ENCODE measurements around the gene UBALD2. TPM values are rescaled to one million over a fixed set of nuclear protein-coding genes. Genes with fewer than 3 reads are reported as not detected.
"Not testable (repeated sequence)": the region's sequence is repeated elsewhere in the genome, so short reads cannot be mapped to it uniquely, and the experiment has no call there.

UBALD2 gene
- total RNA-seq, 1 donor from 2014 or later = 13.2 TPM

DNA sequence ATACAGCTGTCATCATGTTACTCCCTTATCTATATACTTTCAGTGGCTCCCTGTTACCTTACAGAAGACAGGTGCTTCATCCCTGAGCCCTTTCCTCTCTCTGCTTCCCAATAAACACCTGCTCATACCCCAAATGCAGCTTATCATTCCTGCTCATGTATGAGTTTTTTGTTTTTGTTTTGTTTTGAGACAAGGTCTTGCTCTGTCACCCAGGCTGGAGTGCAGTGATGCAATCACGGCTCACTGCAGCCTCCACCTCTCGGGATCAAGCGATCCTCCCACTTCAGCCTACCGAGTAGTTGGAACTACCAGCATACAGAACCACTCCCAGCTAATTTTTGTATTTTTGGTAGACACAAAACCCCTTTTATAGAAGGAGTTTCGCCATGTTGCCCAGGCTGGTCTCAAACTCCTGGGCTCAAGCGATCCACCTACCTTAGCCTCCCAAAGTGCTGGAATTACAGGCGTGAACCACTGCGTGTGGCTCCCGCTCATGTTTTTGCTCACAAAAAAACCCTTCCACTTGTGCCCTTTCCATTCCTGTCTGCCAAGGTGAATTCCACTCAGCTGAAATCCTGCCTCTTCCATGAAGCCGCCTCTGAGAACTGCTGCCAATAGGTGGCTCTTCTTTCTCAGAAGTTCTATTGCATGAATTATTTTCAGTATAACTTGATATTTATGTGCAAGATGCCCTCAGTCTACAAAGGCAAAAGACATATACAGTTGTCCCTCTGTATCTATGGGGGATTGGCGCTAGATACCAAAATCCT lies 16.9 kb upstream of the UBALD2 start:
- Mint-ChIP-seq H3K27me3 (ENCODE audit: low read depth) (peaks cover 12% of the 10 kb centered on the region), H3K4me3 (ENCODE audit: unreplicated experiment) (no peak overlapping the region), H3K4me1 (ENCODE audit: low read depth) (peaks cover 17% of the 10 kb centered on the region), H3K9me3 (ENCODE audit: low read depth) (no peaks in the 10 kb centered on the region), H3K36me3 (ENCODE audit: low read depth) (no peaks in the 10 kb centered on the region), H3K27ac (ENCODE audit: unreplicated experiment) (no peak overlapping the region)
- peak; percentile 21 for DNase-seq (ENCODE audit: low spot score)
- TF ChIP-seq, protein P1, sequence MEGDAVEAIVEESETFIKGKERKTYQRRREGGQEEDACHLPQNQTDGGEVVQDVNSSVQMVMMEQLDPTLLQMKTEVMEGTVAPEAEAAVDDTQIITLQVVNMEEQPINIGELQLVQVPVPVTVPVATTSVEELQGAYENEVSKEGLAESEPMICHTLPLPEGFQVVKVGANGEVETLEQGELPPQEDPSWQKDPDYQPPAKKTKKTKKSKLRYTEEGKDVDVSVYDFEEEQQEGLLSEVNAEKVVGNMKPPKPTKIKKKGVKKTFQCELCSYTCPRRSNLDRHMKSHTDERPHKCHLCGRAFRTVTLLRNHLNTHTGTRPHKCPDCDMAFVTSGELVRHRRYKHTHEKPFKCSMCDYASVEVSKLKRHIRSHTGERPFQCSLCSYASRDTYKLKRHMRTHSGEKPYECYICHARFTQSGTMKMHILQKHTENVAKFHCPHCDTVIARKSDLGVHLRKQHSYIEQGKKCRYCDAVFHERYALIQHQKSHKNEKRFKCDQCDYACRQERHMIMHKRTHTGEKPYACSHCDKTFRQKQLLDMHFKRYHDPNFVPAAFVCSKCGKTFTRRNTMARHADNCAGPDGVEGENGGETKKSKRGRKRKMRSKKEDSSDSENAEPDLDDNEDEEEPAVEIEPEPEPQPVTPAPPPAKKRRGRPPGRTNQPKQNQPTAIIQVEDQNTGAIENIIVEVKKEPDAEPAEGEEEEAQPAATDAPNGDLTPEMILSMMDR (IDR thresholded peaks at IDR 0.05) = peak; percentile 49

DNA sequence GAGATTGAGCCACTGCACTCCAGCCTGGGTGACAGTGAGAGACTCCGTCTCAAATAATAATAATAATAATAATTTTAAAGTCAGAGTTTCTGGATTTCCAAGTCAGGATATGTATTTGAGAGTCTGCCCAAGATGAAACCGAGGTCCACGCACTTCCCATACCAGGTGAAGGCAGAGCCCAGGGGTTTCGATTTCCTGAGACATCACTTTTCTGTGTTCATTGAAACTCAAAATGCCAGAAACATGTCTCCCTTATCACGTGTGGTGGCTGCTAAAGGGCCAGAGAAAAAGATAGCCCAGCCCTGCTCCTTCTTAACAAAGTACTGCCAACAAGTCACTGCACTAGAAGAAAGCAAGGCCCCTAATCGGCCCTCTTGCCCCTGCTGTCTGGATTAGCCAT lies 15.0 kb upstream of the UBALD2 start:
- Mint-ChIP-seq H3K27ac (ENCODE audit: unreplicated experiment) (no peak overlapping the region), H3K4me3 (ENCODE audit: unreplicated experiment) (no peak overlapping the region), H3K4me1 (ENCODE audit: low read depth) (peaks cover 17% of the 10 kb centered on the region), H3K27me3 (ENCODE audit: low read depth) (peaks cover 6% of the 10 kb centered on the region), H3K9me3 (ENCODE audit: low read depth) (no peaks in the 10 kb centered on the region), H3K36me3 (ENCODE audit: low read depth) (no peaks in the 10 kb centered on the region)
- DNase-seq (ENCODE audit: low spot score) = peak; percentile 17
- TF ChIP-seq, protein P1 (IDR thresholded peaks at IDR 0.05) = no peak

DNA sequence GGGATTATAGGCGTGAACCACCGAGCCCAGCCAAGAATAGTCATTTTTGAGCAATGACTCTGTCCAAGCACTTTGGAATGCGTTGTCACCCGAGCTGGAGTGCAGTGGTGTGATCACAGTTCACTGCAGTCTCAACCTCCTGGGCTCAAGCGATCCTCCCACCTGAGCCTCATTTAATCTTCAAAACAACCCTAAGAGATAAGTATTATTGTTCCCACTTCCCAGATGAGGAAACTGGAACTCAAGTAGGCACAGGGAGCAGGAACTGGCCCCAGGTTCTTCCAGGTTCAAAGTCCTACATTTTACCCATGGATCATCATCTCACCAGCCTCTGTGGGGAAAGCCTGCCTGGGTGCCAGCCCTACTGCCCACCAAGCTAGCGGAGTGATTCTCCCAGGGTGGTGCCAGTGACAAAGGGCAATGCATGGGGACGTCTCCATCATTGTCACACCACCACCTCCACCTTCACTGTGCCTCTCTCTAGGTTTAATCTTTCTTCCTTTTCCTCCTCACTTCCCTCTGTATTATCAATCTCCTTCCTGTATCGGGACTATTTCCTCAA lies 13.6 kb upstream of the UBALD2 start:
- H3K9me3 Mint-ChIP-seq (ENCODE audit: low read depth) = no peaks in the 10 kb centered on the region
- DNase-seq (ENCODE audit: low spot score) = peak; percentile 24
- H3K36me3 Mint-ChIP-seq (ENCODE audit: low read depth) = no peaks in the 10 kb centered on the region
- no peak overlapping the region for H3K4me3 Mint-ChIP-seq (ENCODE audit: unreplicated experiment)
- H3K4me1 Mint-ChIP-seq (ENCODE audit: low read depth) = peaks cover 11% of the 10 kb centered on the region
- peak overlapping the region; percentile 3 for H3K27ac Mint-ChIP-seq (ENCODE audit: unreplicated experiment)
- TF ChIP-seq, protein P1 (IDR thresholded peaks at IDR 0.05) = no peak
- peaks cover under 1% of the 10 kb centered on the region for H3K27me3 Mint-ChIP-seq (ENCODE audit: low read depth)

DNA sequence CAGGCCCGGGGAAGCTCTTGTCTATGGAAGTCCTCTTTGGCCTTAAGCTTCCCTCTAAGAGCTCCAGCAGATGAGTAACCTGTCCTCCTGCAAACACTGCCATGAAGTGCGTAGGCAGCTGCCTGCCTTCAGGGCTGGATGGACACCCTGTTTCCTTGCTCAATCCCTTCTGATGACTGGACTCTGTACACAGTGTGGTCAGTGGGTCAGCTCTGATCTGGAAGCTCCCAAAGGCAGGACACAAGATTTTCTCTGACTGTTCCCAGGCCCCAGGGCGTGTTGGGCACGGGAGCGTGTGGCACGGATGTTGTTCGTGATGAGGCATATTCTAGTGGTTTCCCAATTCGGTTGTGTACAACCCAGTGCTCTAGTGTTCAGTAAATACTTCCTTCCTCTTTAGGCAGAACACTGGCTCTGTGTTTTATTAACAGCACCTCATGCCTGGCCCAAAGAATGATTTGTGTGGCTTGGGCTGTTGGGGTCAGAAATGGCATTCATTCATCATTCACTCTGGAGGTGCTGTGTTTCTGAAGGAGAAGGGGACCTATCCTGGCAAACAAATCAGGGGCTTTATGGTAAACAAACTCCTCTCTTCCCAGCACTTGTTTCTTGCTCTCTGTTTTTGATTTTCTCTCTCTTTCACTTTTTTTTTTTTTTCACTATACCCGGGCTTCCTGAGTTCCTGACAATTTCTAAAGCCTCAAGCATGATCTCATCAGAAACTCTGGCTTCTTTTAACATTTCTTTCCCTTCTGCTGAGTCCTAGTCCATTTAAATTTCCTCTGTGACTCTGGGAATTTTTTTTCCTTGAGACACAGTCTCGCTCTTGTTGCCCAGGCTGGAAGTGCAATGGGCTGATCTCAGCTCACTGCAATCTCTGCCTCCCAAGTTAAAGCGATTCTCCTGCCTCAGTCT lies 12.9 kb upstream of the UBALD2 start:
- Mint-ChIP-seq H3K9me3 (ENCODE audit: low read depth) (no peaks in the 10 kb centered on the region), H3K4me3 (ENCODE audit: unreplicated experiment) (no peak overlapping the region), H3K27ac (ENCODE audit: unreplicated experiment) (peak overlapping the region; percentile 60), H3K4me1 (ENCODE audit: low read depth) (peaks cover 11% of the 10 kb centered on the region), H3K27me3 (ENCODE audit: low read depth) (no peaks in the 10 kb centered on the region), H3K36me3 (ENCODE audit: low read depth) (no peaks in the 10 kb centered on the region)
- peak; percentile 11 for DNase-seq (ENCODE audit: low spot score)
- TF ChIP-seq, protein P1 (IDR thresholded peaks at IDR 0.05) = no peak

DNA sequence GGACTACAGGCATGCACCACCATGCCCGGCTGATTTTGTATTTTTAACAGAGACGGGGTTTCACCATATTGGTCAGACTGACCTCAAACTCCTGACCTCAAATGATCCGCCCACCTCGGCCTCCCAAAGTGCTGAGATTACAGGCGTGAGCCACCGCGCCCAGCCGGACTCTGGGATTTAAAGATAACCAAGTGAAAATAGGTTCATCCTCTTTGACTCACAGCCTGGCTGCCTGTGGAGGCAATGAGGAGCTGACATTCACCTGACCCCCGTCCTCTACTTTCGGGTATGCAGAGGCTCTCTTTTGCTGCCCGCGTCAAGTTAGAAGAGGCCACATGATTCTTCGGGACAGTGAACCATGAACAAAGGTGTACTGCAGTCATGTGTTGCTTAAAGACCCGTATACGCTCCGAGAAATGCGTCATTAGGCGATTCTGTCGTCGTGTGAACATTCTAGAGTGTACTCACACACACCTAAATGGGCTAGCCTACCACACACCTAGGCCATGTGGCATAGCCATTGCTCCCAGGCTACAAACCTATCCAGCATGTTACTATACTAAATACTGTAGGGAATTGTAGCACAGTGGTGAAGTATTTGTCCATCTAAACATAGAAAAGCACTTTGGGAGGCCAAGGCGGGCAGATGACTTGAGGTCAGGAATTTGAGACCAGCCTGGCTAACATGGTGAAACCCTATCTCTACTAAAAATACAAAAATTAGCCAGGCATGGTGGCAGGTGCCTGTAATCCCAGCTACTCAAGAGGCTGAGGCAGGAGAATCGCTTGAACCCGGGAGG lies 12.0 kb upstream of the UBALD2 start:
- H3K36me3 Mint-ChIP-seq (ENCODE audit: low read depth); H3K27ac Mint-ChIP-seq (ENCODE audit: unreplicated experiment); H3K9me3 Mint-ChIP-seq (ENCODE audit: low read depth); H3K27me3 Mint-ChIP-seq (ENCODE audit: low read depth); H3K4me3 Mint-ChIP-seq (ENCODE audit: unreplicated experiment): not testable (repeated sequence)
- peaks cover 11% of the 10 kb centered on the region for H3K4me1 Mint-ChIP-seq (ENCODE audit: low read depth)
- peak; percentile 34 for DNase-seq (ENCODE audit: low spot score)

Measured in chondrocyte (in vitro differentiated cells).